ENCODE data around the gene GRID2. TPM values are rescaled to one million over a fixed set of nuclear protein-coding genes. Genes with fewer than 3 reads are reported as not detected.

The GRID2 gene
- total RNA-seq, 3 donors from 2014 or later, result under 0.01 TPM

GRCh38 chr4:93168053-93168452 is 864.3 kb downstream of the GRID2 start:
- Histone ChIP-seq H3K36me3 (no peaks in the 10 kb centered on the region), H3K27me3 (no peaks in the 10 kb centered on the region), H3K4me1 (no peaks in the 10 kb centered on the region), H3K27ac (no peak overlapping the region), H3K4me3 (no peak overlapping the region), H3K9me3 (no peaks in the 10 kb centered on the region)
- TF ChIP-seq CTCF (IDR thresholded peaks at IDR 0.05), result no peak
- TF ChIP-seq POLR2AphosphoS5 (IDR thresholded peaks at IDR 0.05), result no peak
- TF ChIP-seq POLR2A (IDR thresholded peaks at IDR 0.05), result no peak
- intact Hi-C loops (cut with DNase I; ENCODE audit: low total_unique reads), result no loop called here
- DNase-seq (ENCODE audit: low spot score in 2 of 2), result no peak

GRCh38 chr4:93169966-93170365 is 866.2 kb downstream of the GRID2 start:
- no peak overlapping the region for H3K27ac ChIP-seq
- intact Hi-C loops (cut with DNase I; ENCODE audit: low total_unique reads), result no loop called here
- no peaks in the 10 kb centered on the region for H3K27me3 ChIP-seq
- no peaks in the 10 kb centered on the region for H3K9me3 ChIP-seq
- no peak for DNase-seq (ENCODE audit: low spot score in 2 of 2)
- no peak for TF ChIP-seq POLR2AphosphoS5 (IDR thresholded peaks at IDR 0.05)
- TF ChIP-seq CTCF (IDR thresholded peaks at IDR 0.05), result no peak
- TF ChIP-seq POLR2A (IDR thresholded peaks at IDR 0.05), result no peak
- no peaks in the 10 kb centered on the region for H3K4me1 ChIP-seq
- H3K4me3 ChIP-seq, result no peak overlapping the region
- no peaks in the 10 kb centered on the region for H3K36me3 ChIP-seq

- no peaks in the 10 kb centered on the region for H3K4me1 ChIP-seq
- intact Hi-C loops (cut with DNase I; ENCODE audit: low total_unique reads), result no loop called here
- H3K27me3 ChIP-seq, result no peaks in the 10 kb centered on the region
- no peaks in the 10 kb centered on the region for H3K36me3 ChIP-seq
- no peak overlapping the region for H3K4me3 ChIP-seq
- TF ChIP-seq POLR2AphosphoS5 (IDR thresholded peaks at IDR 0.05) (no peak), POLR2A (IDR thresholded peaks at IDR 0.05) (no peak), CTCF (IDR thresholded peaks at IDR 0.05) (no peak)
- DNase-seq (ENCODE audit: low spot score in 2 of 2), result no peak
- H3K27ac ChIP-seq, result no peak overlapping the region
- no peaks in the 10 kb centered on the region for H3K9me3 ChIP-seq
Measured at GRCh38 chr4:93174598-93174997, 870.8 kb downstream of the GRID2 start.

- Histone ChIP-seq H3K4me1 (peaks cover 0 to under 1% of the 10 kb centered on the region in 2 donors), H3K4me3 (no peak overlapping the region), H3K27me3 (no peaks in the 10 kb centered on the region), H3K9me3 (no peaks in the 10 kb centered on the region), H3K27ac (no peak overlapping the region), H3K36me3 (no peaks in the 10 kb centered on the region)
- TF ChIP-seq CTCF (IDR thresholded peaks at IDR 0.05) (no peak), POLR2A (IDR thresholded peaks at IDR 0.05) (no peak), POLR2AphosphoS5 (IDR thresholded peaks at IDR 0.05) (no peak)
- no peak for DNase-seq (ENCODE audit: low spot score in 2 of 2)
- intact Hi-C loops (cut with DNase I; ENCODE audit: low total_unique reads), result no loop called here
Measured at GRCh38 chr4:93178279-93178678, 874.5 kb downstream of the GRID2 start.

- DNase-seq (ENCODE audit: low spot score in 2 of 2), result no peak
- H3K36me3 ChIP-seq, result no peaks in the 10 kb centered on the region
- peaks cover 0 to 8% of the 10 kb centered on the region in 2 donors for H3K4me1 ChIP-seq
- H3K4me3 ChIP-seq, result no peak overlapping the region
- intact Hi-C loops (cut with DNase I; ENCODE audit: low total_unique reads), result no loop called here
- no peaks in the 10 kb centered on the region for H3K9me3 ChIP-seq
- H3K27me3 ChIP-seq, result no peaks in the 10 kb centered on the region
- TF ChIP-seq CTCF (IDR thresholded peaks at IDR 0.05) (no peak), POLR2AphosphoS5 (IDR thresholded peaks at IDR 0.05) (no peak), POLR2A (IDR thresholded peaks at IDR 0.05) (no peak)
- no peak overlapping the region for H3K27ac ChIP-seq
Measured at GRCh38 chr4:93179044-93179443, 875.3 kb downstream of the GRID2 start.

All from breast epithelium (tissue), 4 donors.